HepG2 (cell line): ENCODE results near the gene C5orf15. TPM values are rescaled to one million over a fixed set of nuclear protein-coding genes. Genes with fewer than 3 reads are reported as not detected.

Experiments used
- ARID4A ChIP-seq: sonication (generic); formaldehyde crosslinking; IDR thresholded peaks from 2 replicates; pipeline ENCODE4 v1.5.0; 2020; ENCODE audit warnings: mild to moderate bottlenecking, missing genetic modification reagents, borderline replicate concordance
- ARID5B ChIP-seq: IDR thresholded peaks from 2 replicates; pipeline ENCODE4 v1.4.0; 2020; ENCODE audit warnings: mild to moderate bottlenecking, missing genetic modification reagents
- ATF1 ChIP-seq: IDR thresholded peaks from 2 replicates; pipeline ENCODE4 v1.6.1; 2016; ENCODE audit warnings: mild to moderate bottlenecking, control low read depth
- ATF7-NPFF ChIP-seq: sonication (generic); formaldehyde crosslinking; IDR thresholded peaks from 2 replicates; pipeline ENCODE4 v1.8.1; 2023; ENCODE audit warnings: mild to moderate bottlenecking, low read depth, missing genetic modification reagents, moderate library complexity
- CREB1 ChIP-seq, 2 experiments: fragments of 450-650 bp in 1 of 2; IDR thresholded peaks; 2 replicates each; pipeline ENCODE4 v1.6.1; 2016 to 2017; ENCODE audit warnings: control low read depth in 1 of 2, mild to moderate bottlenecking in 1 of 2, missing compliant biosample characterization in 1 of 2, missing genetic modification characterization in 1 of 2
- CREB3 ChIP-seq: sonication (generic); formaldehyde crosslinking; IDR thresholded peaks from 2 replicates; pipeline ENCODE4 v1.5.0; 2020; ENCODE audit warnings: missing genetic modification reagents
- FOSL1 ChIP-seq: sonication (generic); formaldehyde crosslinking; IDR thresholded peaks from 2 replicates; pipeline ENCODE4 v1.9.0; 2021; ENCODE audit warnings: missing genetic modification reagents, borderline replicate concordance
- FOSL2 ChIP-seq: sonication (generic); formaldehyde crosslinking; IDR thresholded peaks from 2 replicates; pipeline ENCODE4 v1.4.0; 2020; ENCODE audit warnings: missing genetic modification reagents
- HMGXB4 ChIP-seq, 2 experiments: sonication (generic) in 1 of 2; formaldehyde crosslinking in 1 of 2; IDR thresholded peaks; 2 replicates each; pipeline versions ENCODE4 v1.4.0 to v1.6.1; 2018 to 2020; ENCODE audit warnings: missing genetic modification reagents in 2 of 2, borderline replicate concordance in 1 of 2, low read depth in 1 of 2, mild to moderate bottlenecking in 1 of 2, missing biosample characterization in 1 of 2
- HNF4G ChIP-seq, 2 experiments: sonication (generic) in 1 of 2; formaldehyde crosslinking in 1 of 2; IDR thresholded peaks; 2 replicates each; pipeline versions ENCODE4 v1.4.0 to v1.6.1; 2011 to 2020; ENCODE audit warnings: borderline replicate concordance in 2 of 2, low read depth in 2 of 2, mild to moderate bottlenecking in 2 of 2, low read length in 1 of 2, missing genetic modification reagents in 1 of 2, moderate library complexity in 1 of 2
- JUN ChIP-seq: sonication (generic); formaldehyde crosslinking; IDR thresholded peaks from 2 replicates; pipeline ENCODE4 v1.4.0; 2020; ENCODE audit warnings: mild to moderate bottlenecking, missing genetic modification reagents
- PHF21A ChIP-seq: sonication (generic); formaldehyde crosslinking; IDR thresholded peaks from 2 replicates; pipeline ENCODE4 v1.5.0; 2020; ENCODE audit warnings: mild to moderate bottlenecking, missing genetic modification reagents
- RORA ChIP-seq: sonication (generic); formaldehyde crosslinking; IDR thresholded peaks from 2 replicates; pipeline ENCODE4 v1.5.0; 2020; ENCODE audit warnings: mild to moderate bottlenecking, missing genetic modification reagents, moderate library complexity
- SIN3A ChIP-seq: IDR thresholded peaks from 2 replicates; pipeline ENCODE4 v1.6.1; 2011; ENCODE audit warnings: low read depth, mild to moderate bottlenecking, control low read depth, low read length, borderline replicate concordance
- ZFY ChIP-seq: sonication (generic); formaldehyde crosslinking; IDR thresholded peaks from 2 replicates; pipeline ENCODE4 v1.4.0; 2020; ENCODE audit warnings: missing genetic modification reagents
- ZNF232 ChIP-seq: sonication (generic); formaldehyde crosslinking; IDR thresholded peaks from 2 replicates; pipeline ENCODE4 v1.4.0; 2020; ENCODE audit warnings: missing genetic modification reagents, borderline replicate concordance
- ZNF761 ChIP-seq: sonication (generic); formaldehyde crosslinking; conservative IDR thresholded peaks from 2 replicates; pipeline ENCODE4 v1.4.0; 2020; ENCODE audit warnings: mild to moderate bottlenecking, missing genetic modification reagents
- ZNF776 ChIP-seq: sonication (generic); formaldehyde crosslinking; IDR thresholded peaks from 2 replicates; pipeline ENCODE4 v1.4.0; 2020; ENCODE audit warnings: mild to moderate bottlenecking, missing genetic modification reagents
- polyA plus RNA-seq, 8 experiments: library from polyadenylated mRNA; depleted of rRNA in 3 of 8; stranded (reverse) in 7 of 8; unstranded in 1 of 8; fragments of >200 nt; fragmentation: Illumina TruSeq in 4 of 8; extraction: Trizol in 4 of 8; gene quantifications; 2 replicates each; pipeline versions ENCODE4 v1.2.1 to v1.2.3, GENCODE V29; 2011 to 2016; ENCODE audit warnings: low read depth in 4 of 8, missing spikeins in 1 of 8, mixed read lengths in 1 of 8; ENCODE audit not compliant: insufficient read depth in 1 of 8
- total RNA-seq, 5 experiments: library from RNA; depleted of rRNA; stranded (reverse); fragments of >200 nt; fragmentation: Illumina TruSeq; extraction: Trizol; gene quantifications; 2 replicates each; pipeline ENCODE4 v1.2.3, GENCODE V29; 2016; ENCODE audit warnings: low read depth in 1 of 5

The C5orf15 gene
- total and polyA plus RNA-seq, 2 of the 13 experiments (the other 11 are each of a cell fraction or from before 2014, with no cell fraction given): 58.5 to 82.7 TPM

- TF ChIP-seq HMGXB4 (CRISPR knock-in tag; IDR thresholded peaks at IDR 0.05; ENCODE audit: borderline replicate concordance in 1 of 2, low read depth in 1 of 2) (0 out of 4 replicates have a peak, but pooled peaks of 1 of the 2 experiments have one; percentile 11), FOSL2 (CRISPR knock-in tag) (peak; percentile 98), ATF1 (no peak), HNF4G (IDR thresholded peaks at IDR 0.05; ENCODE audit: borderline replicate concordance, low read depth, low read length) (0 out of 2 replicates have a peak, but pooled peaks have one; percentile 19), HNF4G (CRISPR knock-in tag; IDR thresholded peaks at IDR 0.05; ENCODE audit: borderline replicate concordance, low read depth) (no peak), ZNF232 (CRISPR knock-in tag) (0 out of 2 replicates have a peak, but pooled peaks have one; percentile 37), PHF21A (CRISPR knock-in tag) (peak; percentile 32; the same call in 1 of the 2 replicates), CREB1 (IDR thresholded peaks at IDR 0.05) (no peak), CREB1 (CRISPR knock-in tag; IDR thresholded peaks at IDR 0.05) (no peak), JUN (CRISPR knock-in tag) (peak; percentile 81; the same call in 1 of the 2 replicates), ZFY (CRISPR knock-in tag) (peak; percentile 42; the same call in 1 of the 2 replicates), ZNF776 (CRISPR knock-in tag) (no peak), ARID4A (peak; percentile 14; the same call in 1 of the 2 replicates), FOSL1 (peak; percentile 86), CREB3 (CRISPR knock-in tag) (no peak), ATF7-NPFF (no peak), ZNF761 (no peak), SIN3A (peak; percentile 41; the same call in 1 of the 2 replicates), RORA (CRISPR knock-in tag) (no peak), ARID5B (CRISPR knock-in tag) (peak; percentile 14; the same call in 1 of the 2 replicates)
These were observed 26.9 kb upstream of the C5orf15 start (continued) for GRCh38 chr5:133995341-133995740.
